SK-N-SH treated with all-trans-retinoic acid at 6 μM for 48 hours (cell line): ENCODE measurements around the gene NSL1.

Experiments used
- ATAC-seq: fragments of 200-7000 bp; cut with Tn5 transposase; 3 replicates; pipeline ENCODE4 v1.9.1; 2020; ENCODE audit warnings: mild to moderate bottlenecking, moderate library complexity
- ARNTL ChIP-seq: fragments of 450-650 bp; formaldehyde crosslinking; IDR thresholded peaks from 2 replicates; pipeline ENCODE4 v1.5.0; 2020; ENCODE audit warnings: low read depth, mild to moderate bottlenecking, moderate library complexity, borderline replicate concordance
- BACH2 ChIP-seq: fragments of 250-450 bp; sonication (Bioruptor Pico); IDR thresholded peaks from 2 replicates; pipeline ENCODE4 v1.9.0; 2021; ENCODE audit warnings: mild to moderate bottlenecking, borderline replicate concordance
- CSDC2 ChIP-seq: fragments of 250-450 bp; sonication (Bioruptor Pico); IDR thresholded peaks from 2 replicates; pipeline ENCODE4 v1.5.0; 2020; ENCODE audit warnings: mild to moderate bottlenecking, moderate library complexity
- ESRRG ChIP-seq: fragments of 250-450 bp; sonication (Bioruptor Pico); IDR thresholded peaks from 2 replicates; pipeline ENCODE4 v1.6.1; 2021; ENCODE audit warnings: mild to moderate bottlenecking
- ISL1 ChIP-seq: fragments of 250-450 bp; sonication (Bioruptor Pico); IDR thresholded peaks from 2 replicates; pipeline ENCODE4 v2.1.2; 2022; ENCODE audit warnings: mild to moderate bottlenecking, moderate library complexity
- OSR1 ChIP-seq: fragments of 250-450 bp; sonication (Bioruptor Pico); IDR thresholded peaks from 2 replicates; pipeline ENCODE4 v1.8.0; 2022; ENCODE audit warnings: moderate library complexity, mild to moderate bottlenecking, inconsistent platforms
- PATZ1 ChIP-seq: fragments of 250-450 bp; sonication (Bioruptor Pico); IDR thresholded peaks from 2 replicates; pipeline ENCODE4 v1.8.0; 2020; ENCODE audit warnings: mild to moderate bottlenecking, moderate library complexity, borderline replicate concordance
- PPARA ChIP-seq: fragments of 250-450 bp; sonication (Bioruptor Pico); IDR thresholded peaks from 2 replicates; pipeline ENCODE4 v1.5.0; 2020; ENCODE audit warnings: mild to moderate bottlenecking, borderline replicate concordance
- RARB ChIP-seq: fragments of 250-450 bp; sonication (Bioruptor Pico); IDR thresholded peaks from 2 replicates; pipeline ENCODE4 v1.8.0; 2021; ENCODE audit warnings: mild to moderate bottlenecking, moderate library complexity
- SNAI2 ChIP-seq: fragments of 250-450 bp; sonication (Bioruptor Pico); IDR thresholded peaks from 2 replicates; pipeline ENCODE4 v1.5.0; 2020; ENCODE audit warnings: mild to moderate bottlenecking, moderate library complexity
- TCF4 ChIP-seq: fragments of 250-450 bp; sonication (Bioruptor Pico); IDR thresholded peaks from 2 replicates; pipeline ENCODE4 v1.8.0; 2021; ENCODE audit warnings: mild to moderate bottlenecking, moderate library complexity, borderline replicate concordance
- TOX ChIP-seq: fragments of 250-450 bp; sonication (Bioruptor Pico); IDR thresholded peaks from 2 replicates; pipeline ENCODE4 v1.8.0; 2021; ENCODE audit warnings: mild to moderate bottlenecking, moderate library complexity, borderline replicate concordance
- ZC3H10 ChIP-seq: fragments of 250-450 bp; sonication (Bioruptor Pico); IDR thresholded peaks from 2 replicates; pipeline ENCODE4 v1.5.1; 2021; ENCODE audit warnings: mild to moderate bottlenecking, moderate library complexity
- ZFP3 ChIP-seq: fragments of 250-450 bp; sonication (Bioruptor Pico); IDR thresholded peaks from 2 replicates; pipeline ENCODE4 v1.5.0; 2020; ENCODE audit warnings: mild to moderate bottlenecking, moderate library complexity
- ZFP30 ChIP-seq: fragments of 450-650 bp; formaldehyde crosslinking; IDR thresholded peaks from 2 replicates; pipeline ENCODE4 v1.5.0; 2022; ENCODE audit warnings: mild to moderate bottlenecking, moderate library complexity
- ZNF565 ChIP-seq: fragments of 450-650 bp; formaldehyde crosslinking; conservative IDR thresholded peaks from 2 replicates; pipeline ENCODE4 v1.5.0; 2020; ENCODE audit warnings: low read depth, mild to moderate bottlenecking, moderate library complexity
- ZNF70 ChIP-seq: fragments of 450-650 bp; formaldehyde crosslinking; IDR thresholded peaks from 2 replicates; pipeline ENCODE4 v1.5.0; 2020; ENCODE audit warnings: mild to moderate bottlenecking, moderate library complexity
- ZNF8 ChIP-seq: fragments of 450-650 bp; formaldehyde crosslinking; IDR thresholded peaks from 2 replicates; pipeline ENCODE4 v1.5.0; 2020; ENCODE audit warnings: mild to moderate bottlenecking, moderate library complexity
- TF ChIP-seq, protein P1 (sequence below): fragments of 250-450 bp; sonication (Bioruptor Pico); IDR thresholded peaks from 2 replicates; pipeline ENCODE4 v1.5.1; 2020; ENCODE audit warnings: low read depth, mild to moderate bottlenecking, moderate library complexity
- TF ChIP-seq, protein P2 (sequence below): fragments of 250-450 bp; sonication (Bioruptor Pico); IDR thresholded peaks from 2 replicates; pipeline ENCODE4 v1.5.1; 2021; ENCODE audit warnings: mild to moderate bottlenecking, moderate library complexity

Gene NSL1

GRCh38 chr1:212690816-212691403 is 100.7 kb downstream of the NSL1 start:
- no peak for ATAC-seq
- TF ChIP-seq ZC3H10 (CRISPR knock-in tag): no peak
- no peak for TF ChIP-seq PATZ1 (CRISPR knock-in tag)
- no peak for TF ChIP-seq TOX
- no peak for TF ChIP-seq ZNF565 (CRISPR knock-in tag)
- TF ChIP-seq BACH2 (CRISPR knock-in tag): no peak
- TF ChIP-seq RARB (CRISPR knock-in tag): no peak
- no peak for TF ChIP-seq TCF4 (CRISPR knock-in tag)
- TF ChIP-seq ESRRG: no peak
- TF ChIP-seq ZNF8: no peak
- no peak for TF ChIP-seq ISL1 (CRISPR knock-in tag)
- TF ChIP-seq SNAI2 (CRISPR knock-in tag): no peak
- TF ChIP-seq, protein P1, sequence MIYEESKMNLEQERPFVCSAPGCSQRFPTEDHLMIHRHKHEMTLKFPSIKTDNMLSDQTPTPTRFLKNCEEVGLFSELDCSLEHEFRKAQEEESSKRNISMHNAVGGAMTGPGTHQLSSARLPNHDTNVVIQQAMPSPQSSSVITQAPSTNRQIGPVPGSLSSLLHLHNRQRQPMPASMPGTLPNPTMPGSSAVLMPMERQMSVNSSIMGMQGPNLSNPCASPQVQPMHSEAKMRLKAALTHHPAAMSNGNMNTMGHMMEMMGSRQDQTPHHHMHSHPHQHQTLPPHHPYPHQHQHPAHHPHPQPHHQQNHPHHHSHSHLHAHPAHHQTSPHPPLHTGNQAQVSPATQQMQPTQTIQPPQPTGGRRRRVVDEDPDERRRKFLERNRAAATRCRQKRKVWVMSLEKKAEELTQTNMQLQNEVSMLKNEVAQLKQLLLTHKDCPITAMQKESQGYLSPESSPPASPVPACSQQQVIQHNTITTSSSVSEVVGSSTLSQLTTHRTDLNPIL: no peak

- ATAC-seq: no peak
- no peak for TF ChIP-seq TOX
- TF ChIP-seq ZFP30 (CRISPR knock-in tag): no peak
- TF ChIP-seq PATZ1 (CRISPR knock-in tag): no peak
- TF ChIP-seq, protein P1: no peak
- TF ChIP-seq ISL1 (CRISPR knock-in tag): no peak
- TF ChIP-seq ARNTL (CRISPR knock-in tag): no peak
- no peak for TF ChIP-seq SNAI2 (CRISPR knock-in tag)
- no peak for TF ChIP-seq ZNF565 (CRISPR knock-in tag)
- TF ChIP-seq ZNF70 (CRISPR knock-in tag): no peak
- no peak for TF ChIP-seq CSDC2 (CRISPR knock-in tag)
- no peak for TF ChIP-seq ZC3H10 (CRISPR knock-in tag)
- TF ChIP-seq TCF4 (CRISPR knock-in tag): no peak
- TF ChIP-seq, protein P2, sequence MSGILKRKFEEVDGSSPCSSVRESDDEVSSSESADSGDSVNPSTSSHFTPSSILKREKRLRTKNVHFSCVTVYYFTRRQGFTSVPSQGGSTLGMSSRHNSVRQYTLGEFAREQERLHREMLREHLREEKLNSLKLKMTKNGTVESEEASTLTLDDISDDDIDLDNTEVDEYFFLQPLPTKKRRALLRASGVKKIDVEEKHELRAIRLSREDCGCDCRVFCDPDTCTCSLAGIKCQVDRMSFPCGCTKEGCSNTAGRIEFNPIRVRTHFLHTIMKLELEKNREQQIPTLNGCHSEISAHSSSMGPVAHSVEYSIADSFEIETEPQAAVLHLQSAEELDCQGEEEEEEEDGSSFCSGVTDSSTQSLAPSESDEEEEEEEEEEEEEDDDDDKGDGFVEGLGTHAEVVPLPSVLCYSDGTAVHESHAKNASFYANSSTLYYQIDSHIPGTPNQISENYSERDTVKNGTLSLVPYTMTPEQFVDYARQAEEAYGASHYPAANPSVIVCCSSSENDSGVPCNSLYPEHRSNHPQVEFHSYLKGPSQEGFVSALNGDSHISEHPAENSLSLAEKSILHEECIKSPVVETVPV: no peak
- TF ChIP-seq RARB (CRISPR knock-in tag): no peak
Measured at GRCh38 chr1:212689758-212690529, 101.6 kb downstream of the NSL1 start.

- no peak for TF ChIP-seq OSR1 (CRISPR knock-in tag)
- TF ChIP-seq ZC3H10 (CRISPR knock-in tag): no peak
- no peak for TF ChIP-seq PPARA (CRISPR knock-in tag)
- TF ChIP-seq ARNTL (CRISPR knock-in tag): no peak
- no peak for TF ChIP-seq ZFP3 (CRISPR knock-in tag)
- TF ChIP-seq, all 23 proteins: peak for 0
- no peak for ATAC-seq
Measured at GRCh38 chr1:212689196-212689725, 102.3 kb downstream of the NSL1 start.
